Ovary (tissue), 9 donors: ENCODE data around the gene THAP4. TPM values are rescaled to one million over a fixed set of nuclear protein-coding genes. Genes with fewer than 3 reads are reported as not detected.

Source experiments
- DNase-seq, 5 donors: peaks; one replicate each; pipeline ENCODE4 v3.0.0-alpha.2; 2019 to 2020
- H3K27ac ChIP-seq, 2 donors: fragments of 200-600 bp; one replicate each; pipeline versions ENCODE4 v1.5.1 to v1.8.0; 2019 to 2022
- H3K27me3 ChIP-seq: fragments of 200-600 bp; one replicate; pipeline ENCODE4 v1.8.0; 2022
- H3K36me3 ChIP-seq: fragments of 200-600 bp; sonication (generic); one replicate; pipeline ENCODE4 v1.5.1; 2019
- H3K4me1 ChIP-seq: one replicate; pipeline ENCODE4 v1.8.1; 2013; ENCODE audit warnings: mild to moderate bottlenecking, moderate library complexity; ENCODE audit not compliant: insufficient read depth
- H3K4me3 ChIP-seq: fragments of 200-600 bp; sonication (generic); one replicate; pipeline ENCODE4 v1.5.1; 2017
- H3K9me3 ChIP-seq, 2 donors: fragments of 200-600 bp in 1 of 2; sonication (generic) in 1 of 2; one replicate each; pipeline versions ENCODE4 v1.5.1 to v1.8.1; 2013 to 2019; ENCODE audit warnings: mild to moderate bottlenecking in 1 of 2, moderate library complexity in 1 of 2
- CTCF ChIP-seq, 3 donors: fragments of 450-650 bp in 2 of 3; fragments of 200-600 bp in 1 of 3; IDR thresholded peaks; one replicate each; pipeline versions ENCODE4 v1.5.1 to v1.8.0; 2016 to 2022; ENCODE audit warnings: antibody characterized with exemption in 3 of 3, mild to moderate bottlenecking in 1 of 3
- EP300 ChIP-seq: sonication (generic); formaldehyde crosslinking; IDR thresholded peaks from one replicate; pipeline ENCODE4 v1.6.1; 2017; ENCODE audit warnings: antibody characterized with exemption
- POLR2A ChIP-seq: fragments of 450-650 bp; IDR thresholded peaks from one replicate; pipeline ENCODE4 v1.6.1; 2017; ENCODE audit warnings: antibody characterized with exemption, mild to moderate bottlenecking, moderate library complexity
- WGBS, 3 donors: extraction: QIAGEN DNeasy Blood & Tissue Kit in 1 of 3; methylation state at CpG; one replicate each; pipeline versions ENCODE4 v1.1.5 to v1.1.7; 2013 to 2017; 5-methylcytosine and 5-hydroxymethylcytosine counted together
- intact Hi-C, 4 donors: fragments of 100-400 bp; cut with DNase I; formaldehyde crosslinking; loops; one replicate each; pipeline versions ENCODE4 v1.11.0 to v1.15.1; 2022 to 2023
- polyA plus RNA-seq, 2 donors: library from polyadenylated mRNA; stranded (reverse); fragments of 200-250 nt in 1 of 2; fragments of 350-450 nt in 1 of 2; fragmentation: Illumina TruSeq in 1 of 2; extraction: RNeasy Lipid Tissue Mini Kit (QIAGEN cat#74804) in 1 of 2; gene quantifications; one replicate each; pipeline ENCODE4 v1.2.3, GENCODE V29; 2013 to 2014
- total RNA-seq, 7 donors: library from RNA; depleted of rRNA in 2 of 7; stranded (reverse); fragments of >200 nt in 2 of 7; fragmentation: NEBNext Ultra II Directional in 3 of 7; extraction: Animal tissue kit (Norgen Biotek cat#: 25700) in 3 of 7; gene quantifications; one replicate each; pipeline versions ENCODE4 v1.1.0 to v1.2.4, GENCODE V29; 2016 to 2023
- donor health status: DM: no; HTN: no; CAD: no; lungs with moderate emphysema.
- donor health status: DM: no; HTN: no; CAD: no.
- donor health status: Bipolar disorder and iron deficiency.
- donor health status: DM: yes; HTN: yes; CAD: no.
- donor health status: DM: no; HTN: no; CAD: no.
- donor health status: DM: yes; HTN: yes; CAD: no.

THAP4 gene
- total and polyA plus RNA-seq, 9 donors: 12.1 to 54.7 (median 40.3) TPM

- intact Hi-C loops: no loop called here
- 86 to 89% (median 87%) methylated on average over 18 to 21 of the region's 21 CpGs for WGBS, 3 donors
Observed at GRCh38 chr2:241550616-241551580, 86.1 kb downstream of the THAP4 start.

DNA sequence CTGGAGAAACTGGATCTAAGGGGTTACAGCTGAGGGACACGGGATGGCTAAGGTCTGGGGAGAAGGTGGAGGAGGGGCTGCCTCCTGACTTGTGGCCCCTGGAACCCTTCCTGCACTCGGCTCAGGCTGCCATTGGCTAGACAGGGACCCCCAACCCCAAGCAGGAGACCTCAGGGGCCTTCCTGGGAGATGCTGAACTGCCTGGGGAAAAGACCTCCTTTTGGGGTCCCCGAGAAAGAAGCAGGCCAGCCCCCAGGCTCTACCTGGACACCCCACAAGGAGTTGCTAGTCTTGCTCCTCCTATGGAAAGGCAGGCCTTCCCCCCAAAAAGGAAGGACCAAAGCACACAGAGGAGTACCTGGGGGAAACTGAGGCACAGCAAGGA lies 88.5 kb downstream of the THAP4 start:
- intact Hi-C loops: no loop called here
- Histone ChIP-seq H3K4me1 (peaks cover 12% of the 10 kb centered on the region), H3K4me3 (no peak overlapping the region), H3K27me3 (no peaks in the 10 kb centered on the region), H3K36me3 (no peaks in the 10 kb centered on the region), H3K27ac (no peak overlapping the region), H3K9me3 (no peaks in the 10 kb centered on the region)
- no peak for DNase-seq
- TF ChIP-seq EP300: no peak
- no peak for TF ChIP-seq POLR2A
- no peak for TF ChIP-seq CTCF (IDR thresholded peaks at IDR 0.05)
- 68 to 88% (median 71%) methylated on average over 3 of the region's 3 CpGs for WGBS, 3 donors

More at GRCh38 chr2:241550616-241551580, 86.1 kb downstream of the THAP4 start:
- TF ChIP-seq CTCF (IDR thresholded peaks at IDR 0.05) (no peak), EP300 (no peak), POLR2A (no peak)
- Histone ChIP-seq H3K4me1 (peaks cover 12% of the 10 kb centered on the region), H3K4me3 (no peak overlapping the region), H3K27me3 (no peaks in the 10 kb centered on the region), H3K27ac (no peak overlapping the region), H3K9me3 (no peaks in the 10 kb centered on the region), H3K36me3 (no peaks in the 10 kb centered on the region)
- DNase-seq: no peak

DNA sequence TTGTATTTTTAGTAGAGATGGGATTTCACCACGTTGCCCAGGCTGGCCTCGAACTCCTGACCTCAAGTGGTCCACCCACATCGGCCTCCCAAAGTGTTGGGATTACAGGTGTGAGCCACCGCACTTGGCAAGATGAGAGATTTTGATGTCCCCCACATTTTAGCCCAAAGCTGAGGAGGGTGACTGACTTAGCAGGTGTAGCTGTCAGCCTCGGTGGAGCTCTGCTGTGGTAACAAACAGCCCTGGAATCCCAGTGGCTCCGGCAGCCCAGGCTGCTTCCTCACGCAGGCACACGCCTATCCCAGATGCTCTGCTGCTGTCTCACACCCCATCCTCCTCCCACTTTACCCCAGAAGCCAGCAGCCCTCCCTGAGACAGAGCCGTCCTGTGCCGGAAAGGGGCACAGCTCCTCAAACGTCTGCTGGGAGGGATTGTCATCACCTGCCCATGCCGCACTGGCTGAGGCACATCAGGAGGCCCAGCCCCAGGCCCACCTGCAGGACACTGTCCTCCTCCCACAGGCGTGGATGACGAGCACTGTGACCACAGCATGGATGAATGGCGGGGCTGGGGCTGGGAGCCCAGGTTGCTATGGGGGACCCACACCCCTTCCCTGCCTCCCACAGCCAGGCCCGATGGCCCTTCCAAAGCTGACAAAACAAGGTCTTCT lies 89.0 kb downstream of the THAP4 start:
- WGBS, 3 donors: 72 to 79% (median 79%) methylated on average over 16 of the region's 16 CpGs
- intact Hi-C loops: no loop called here
- no peak overlapping the region for H3K4me3 ChIP-seq
- H3K27me3 ChIP-seq: no peaks in the 10 kb centered on the region
- H3K9me3 ChIP-seq: no peaks in the 10 kb centered on the region
- H3K4me1 ChIP-seq: peaks cover 12% of the 10 kb centered on the region
- TF ChIP-seq POLR2A (no peak), CTCF (IDR thresholded peaks at IDR 0.05) (no peak)
- H3K36me3 ChIP-seq: no peaks in the 10 kb centered on the region
- no peak overlapping the region for H3K27ac ChIP-seq
- no peak for DNase-seq

DNA sequence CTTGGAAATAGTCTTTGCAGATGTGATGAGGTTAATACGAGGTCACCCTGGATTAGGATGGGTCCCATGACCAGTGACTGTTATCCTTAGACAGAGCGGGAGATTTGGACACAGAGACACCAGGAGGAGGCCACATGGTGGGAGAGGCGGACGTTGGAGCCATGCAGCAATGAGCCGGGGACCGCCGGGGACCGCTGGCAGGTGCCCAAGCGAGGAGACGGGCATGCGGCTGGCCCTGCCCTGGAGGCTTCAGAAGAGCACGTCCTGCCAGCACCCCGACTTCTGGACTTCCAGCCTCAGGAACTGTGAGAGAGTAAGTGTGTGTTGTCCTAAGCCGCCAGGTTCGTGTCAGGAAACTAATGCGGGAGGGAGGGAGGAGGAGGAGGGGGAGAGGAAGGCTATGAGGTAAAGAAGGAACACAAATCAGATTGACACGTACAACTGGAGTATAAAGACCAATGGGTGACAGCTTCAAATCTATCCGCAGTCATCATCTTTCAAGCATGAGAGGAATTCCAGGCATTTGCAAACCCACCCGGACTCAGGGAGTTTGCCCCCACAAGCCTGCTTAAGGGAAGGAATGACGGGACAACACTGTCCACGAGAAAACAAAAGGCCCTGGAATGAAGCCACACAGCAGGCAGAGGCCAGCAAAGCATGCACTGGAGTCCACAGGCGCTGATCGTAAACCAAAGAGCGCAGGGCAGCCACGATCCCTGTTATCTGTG lies 90.0 kb downstream of the THAP4 start:
- Histone ChIP-seq H3K4me3 (no peak overlapping the region), H3K27ac (no peak overlapping the region), H3K4me1 (peaks cover 13% of the 10 kb centered on the region), H3K36me3 (no peaks in the 10 kb centered on the region), H3K9me3 (no peaks in the 10 kb centered on the region), H3K27me3 (no peaks in the 10 kb centered on the region)
- TF ChIP-seq EP300 (no peak), POLR2A (no peak), CTCF (IDR thresholded peaks at IDR 0.05) (no peak)
- intact Hi-C loops: no loop called here
- 11 to 18% (median 17%) methylated on average over 25 of the region's 25 CpGs for WGBS, 3 donors
- peak in 3 of 5 donors; percentile 42 to 68 (median 52) for DNase-seq
